Activated CD8-positive, alpha-beta memory T cell treated with anti-CD3 and anti-CD28 coated beads for 4 hours (primary cell): ENCODE measurements around the gene NID1.
A peak's percentile ranks its signal among the peaks of the same experiment; 100 is the strongest.
"Not testable (repeated sequence)": the region's sequence is repeated elsewhere in the genome, so short reads cannot be mapped to it uniquely, and the experiment has no call there.

Experiments
- DNase-seq, 2 donors: peaks; one replicate each; pipeline ENCODE4 v3.0.0-alpha.2; 2020; ENCODE audit warnings: low read depth in 2 of 2

NID1 gene

GRCh38 chr1:236092899-236093298 is 28.0 kb upstream of the NID1 start:
- no peak for DNase-seq

GRCh38 chr1:236091933-236092318 is 27.0 kb upstream of the NID1 start:
- no peak for DNase-seq

GRCh38 chr1:236090741-236091147 is 25.9 kb upstream of the NID1 start:
- no peak for DNase-seq

GRCh38 chr1:236089046-236089773 is 24.3 kb upstream of the NID1 start:
- DNase-seq: no peak

- DNase-seq: no peak
Measured at GRCh38 chr1:236086537-236086936, 21.6 kb upstream of the NID1 start.

GRCh38 chr1:236085545-236086159 is 20.8 kb upstream of the NID1 start:
- no peak for DNase-seq

GRCh38 chr1:236084386-236084730 is 19.5 kb upstream of the NID1 start:
- DNase-seq: no peak

GRCh38 chr1:236083650-236084385 is 18.9 kb upstream of the NID1 start:
- no peak for DNase-seq

- no peak for DNase-seq
Measured at GRCh38 chr1:236082526-236082925, 17.6 kb upstream of the NID1 start.

GRCh38 chr1:236081546-236082227 is 16.8 kb upstream of the NID1 start:
- no peak for DNase-seq

- DNase-seq: no peak
Measured at GRCh38 chr1:236079703-236080102, 14.8 kb upstream of the NID1 start.

GRCh38 chr1:236078993-236079392 is 14.1 kb upstream of the NID1 start:
- DNase-seq: no peak

- DNase-seq: not testable (repeated sequence)
Measured at GRCh38 chr1:236078077-236078476, 13.2 kb upstream of the NID1 start.

- no peak for DNase-seq
Measured at GRCh38 chr1:236075848-236076247, 11.0 kb upstream of the NID1 start.

GRCh38 chr1:236073307-236073897 is 8.5 kb upstream of the NID1 start:
- DNase-seq: no peak

GRCh38 chr1:236072001-236072400 is 7.1 kb upstream of the NID1 start:
- no peak for DNase-seq

GRCh38 chr1:236070753-236071152 is 5.9 kb upstream of the NID1 start:
- DNase-seq: no peak

GRCh38 chr1:236069796-236070195 is 4.9 kb upstream of the NID1 start:
- no peak for DNase-seq

- no peak for DNase-seq
Measured at GRCh38 chr1:236067854-236068454, 3.1 kb upstream of the NID1 start.

GRCh38 chr1:236066828-236067386 is 2.0 kb upstream of the NID1 start:
- DNase-seq: peak; percentile 28 to 54

- no peak for DNase-seq
Measured at GRCh38 chr1:236066054-236066453, 1.2 kb upstream of the NID1 start.
